DND-41 (cell line): ENCODE measurements around the gene LRGUK.

Experiments
- ATAC-seq: fragments of 200-7000 bp; cut with Tn5 transposase; 3 replicates; pipeline ENCODE4 v1.9.1; 2021; ENCODE audit warnings: low read depth; ENCODE audit not compliant: insufficient read depth
- DNase-seq: peaks from one replicate; pipeline ENCODE4 v3.0.0-alpha.2; 2020
- H2AFZ ChIP-seq: 2 replicates; pipeline ENCODE4 v1.6.0; 2012; ENCODE audit warnings: low read depth, low read length
- H3K27ac ChIP-seq: 2 replicates; pipeline ENCODE4 v1.5.1; 2012; ENCODE audit warnings: low read length, inconsistent platforms
- H3K27me3 ChIP-seq: fragments of 200-600 bp; sonication (generic); 2 replicates; pipeline ENCODE4 v1.6.0; 2012; ENCODE audit warnings: low read length, mild to moderate bottlenecking, inconsistent platforms; ENCODE audit not compliant: insufficient read depth, poor library complexity
- H3K36me3 ChIP-seq: 2 replicates; pipeline ENCODE4 v1.5.1; 2012; ENCODE audit warnings: low read length, inconsistent platforms; ENCODE audit not compliant: insufficient read depth
- H3K4me1 ChIP-seq: 2 replicates; pipeline ENCODE4 v1.5.1; 2012; ENCODE audit warnings: mild to moderate bottlenecking, low read length; ENCODE audit not compliant: insufficient read depth
- H3K4me2 ChIP-seq: 2 replicates; pipeline ENCODE4 v1.6.0; 2012; ENCODE audit warnings: mild to moderate bottlenecking, moderate library complexity, low read length, inconsistent platforms; ENCODE audit not compliant: insufficient read depth
- H3K4me3 ChIP-seq, 2 experiments: fragments of 200-600 bp in 1 of 2; shearing (Covaris generic) in 1 of 2; 2 replicates each; pipeline ENCODE4 v1.5.1; 2012 to 2016; ENCODE audit warnings: inconsistent platforms in 2 of 2, low read length in 2 of 2, mild to moderate bottlenecking in 2 of 2, low read depth in 1 of 2, moderate library complexity in 1 of 2
- H3K79me2 ChIP-seq: 2 replicates; pipeline ENCODE4 v1.6.0; 2012; ENCODE audit warnings: low read length, inconsistent platforms; ENCODE audit not compliant: insufficient read depth
- H3K9ac ChIP-seq: 2 replicates; pipeline ENCODE4 v1.6.0; 2012; ENCODE audit warnings: low read depth, mild to moderate bottlenecking, inconsistent platforms, low read length, moderate library complexity
- H3K9me3 ChIP-seq: 2 replicates; pipeline ENCODE4 v1.5.1; 2012; ENCODE audit warnings: low read length, moderate library complexity, mild to moderate bottlenecking, inconsistent platforms; ENCODE audit not compliant: insufficient read depth, severe bottlenecking
- H4K20me1 ChIP-seq: 2 replicates; pipeline ENCODE4 v1.6.0; 2012; ENCODE audit warnings: low read length; ENCODE audit not compliant: insufficient read depth
- EZH2 ChIP-seq: IDR thresholded peaks from 3 replicates; pipeline ENCODE4 v1.6.1; 2012; ENCODE audit warnings: borderline replicate concordance, low read depth, mild to moderate bottlenecking, moderate library complexity, low read length, inconsistent platforms; ENCODE audit not compliant: severe bottlenecking
- TF ChIP-seq, protein P1 (sequence below): IDR thresholded peaks from 2 replicates; pipeline ENCODE4 v1.5.1; 2012; ENCODE audit warnings: borderline replicate concordance, low read length, moderate library complexity, mild to moderate bottlenecking; ENCODE audit not compliant: poor library complexity, severe bottlenecking; ENCODE audit errors: extremely low read depth

Gene LRGUK

DNA sequence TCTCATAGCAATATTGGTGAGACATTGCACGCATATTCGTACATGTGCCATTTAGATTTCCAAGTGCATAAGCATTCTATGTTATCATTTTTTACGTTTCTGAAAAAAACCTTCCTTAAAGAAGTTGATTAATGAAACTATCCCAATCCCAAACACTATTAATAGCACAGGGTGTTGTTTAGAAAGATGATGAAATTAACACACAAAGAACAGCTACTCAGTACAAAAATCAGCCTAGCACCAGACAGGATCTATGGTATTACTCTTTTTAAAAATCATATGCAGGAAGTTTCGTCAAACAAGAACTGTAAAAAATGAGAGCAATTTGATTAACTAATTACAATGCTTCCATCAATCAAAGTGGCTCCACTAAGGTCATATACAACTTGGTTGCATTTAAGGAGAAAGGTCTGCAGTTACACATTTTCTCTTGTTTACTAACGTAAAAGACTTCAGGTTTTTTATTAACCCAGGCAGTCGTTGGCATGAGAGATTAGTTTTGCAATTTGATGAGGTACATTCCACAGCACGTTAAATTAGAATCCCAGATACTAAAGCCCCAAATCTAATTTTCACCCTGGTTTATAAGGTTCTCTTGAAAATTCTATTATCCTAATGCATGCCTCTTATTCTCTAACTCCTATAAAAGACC lies 151.5 kb downstream of the LRGUK start:
- no peaks in the 10 kb centered on the region for H3K36me3 ChIP-seq
- H3K27ac ChIP-seq = no peak overlapping the region
- H3K4me1 ChIP-seq = no peaks in the 10 kb centered on the region
- no peak overlapping the region for H3K9ac ChIP-seq
- no peak overlapping the region for H3K4me2 ChIP-seq
- H3K27me3 ChIP-seq = peaks cover 8% of the 10 kb centered on the region
- no peaks in the 10 kb centered on the region for H4K20me1 ChIP-seq
- ATAC-seq (no peak), DNase-seq (no peak)
- no peaks in the 10 kb centered on the region for H3K9me3 ChIP-seq
- no peaks in the 10 kb centered on the region for H3K79me2 ChIP-seq
- TF ChIP-seq, protein P1, sequence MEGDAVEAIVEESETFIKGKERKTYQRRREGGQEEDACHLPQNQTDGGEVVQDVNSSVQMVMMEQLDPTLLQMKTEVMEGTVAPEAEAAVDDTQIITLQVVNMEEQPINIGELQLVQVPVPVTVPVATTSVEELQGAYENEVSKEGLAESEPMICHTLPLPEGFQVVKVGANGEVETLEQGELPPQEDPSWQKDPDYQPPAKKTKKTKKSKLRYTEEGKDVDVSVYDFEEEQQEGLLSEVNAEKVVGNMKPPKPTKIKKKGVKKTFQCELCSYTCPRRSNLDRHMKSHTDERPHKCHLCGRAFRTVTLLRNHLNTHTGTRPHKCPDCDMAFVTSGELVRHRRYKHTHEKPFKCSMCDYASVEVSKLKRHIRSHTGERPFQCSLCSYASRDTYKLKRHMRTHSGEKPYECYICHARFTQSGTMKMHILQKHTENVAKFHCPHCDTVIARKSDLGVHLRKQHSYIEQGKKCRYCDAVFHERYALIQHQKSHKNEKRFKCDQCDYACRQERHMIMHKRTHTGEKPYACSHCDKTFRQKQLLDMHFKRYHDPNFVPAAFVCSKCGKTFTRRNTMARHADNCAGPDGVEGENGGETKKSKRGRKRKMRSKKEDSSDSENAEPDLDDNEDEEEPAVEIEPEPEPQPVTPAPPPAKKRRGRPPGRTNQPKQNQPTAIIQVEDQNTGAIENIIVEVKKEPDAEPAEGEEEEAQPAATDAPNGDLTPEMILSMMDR = no peak
- TF ChIP-seq EZH2 = no peak
- no peak overlapping the region for H3K4me3 ChIP-seq
- no peak overlapping the region for H2AFZ ChIP-seq

DNA sequence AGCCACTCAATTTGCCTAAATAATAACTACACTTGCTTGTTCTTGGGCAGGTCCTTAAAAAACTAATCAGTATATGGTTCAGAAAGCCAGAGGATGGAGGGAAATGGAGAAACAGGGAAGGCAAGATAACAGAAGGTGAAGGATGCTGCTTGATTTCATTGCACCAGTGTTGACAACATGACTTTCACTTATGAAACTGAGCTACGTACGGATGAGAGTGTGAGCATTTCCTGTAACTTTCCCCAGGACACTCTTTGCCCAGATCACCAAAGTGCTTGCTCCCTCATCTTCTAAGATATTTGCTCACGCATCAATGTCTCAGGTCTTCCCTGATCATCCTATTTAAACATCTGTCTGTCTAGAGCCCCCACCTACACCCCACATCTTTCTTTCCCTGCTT lies 152.2 kb downstream of the LRGUK start:
- Histone ChIP-seq H3K4me2 (no peak overlapping the region), H3K27ac (no peak overlapping the region), H3K4me1 (no peaks in the 10 kb centered on the region), H2AFZ (no peak overlapping the region), H4K20me1 (no peaks in the 10 kb centered on the region), H3K9me3 (no peaks in the 10 kb centered on the region), H3K27me3 (peaks cover 8% of the 10 kb centered on the region), H3K4me3 (no peak overlapping the region), H3K79me2 (no peaks in the 10 kb centered on the region), H3K9ac (no peak overlapping the region), H3K36me3 (no peaks in the 10 kb centered on the region)
- ATAC-seq = no peak
- no peak for TF ChIP-seq EZH2
- TF ChIP-seq, protein P1 = no peak
- no peak for DNase-seq

DNA sequence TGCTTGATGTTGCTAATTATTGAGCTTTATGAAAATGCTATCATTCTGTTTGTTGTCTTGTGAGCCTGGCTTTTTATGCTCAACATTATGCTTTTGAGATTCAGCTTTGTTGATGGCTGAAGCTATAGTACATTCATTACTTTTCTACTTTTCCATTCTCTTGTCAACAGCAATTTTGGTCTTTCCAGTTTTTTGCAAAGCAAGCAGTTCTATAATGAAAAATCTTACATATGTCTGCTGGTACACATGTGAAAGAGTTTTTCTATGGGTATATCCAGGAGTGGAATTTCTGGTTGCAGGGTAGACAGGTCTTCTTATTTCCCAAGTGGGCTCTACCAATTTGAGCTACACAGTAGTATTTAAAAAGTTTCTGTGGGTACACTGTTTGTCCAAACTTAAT lies 152.8 kb downstream of the LRGUK start:
- Histone ChIP-seq H3K9ac (no peak overlapping the region), H3K4me2 (no peak overlapping the region), H3K9me3 (no peaks in the 10 kb centered on the region), H3K27me3 (peaks cover 8% of the 10 kb centered on the region), H3K4me3 (no peak overlapping the region), H3K79me2 (no peaks in the 10 kb centered on the region), H2AFZ (no peak overlapping the region), H3K27ac (no peak overlapping the region), H4K20me1 (no peaks in the 10 kb centered on the region), H3K4me1 (no peaks in the 10 kb centered on the region), H3K36me3 (no peaks in the 10 kb centered on the region)
- no peak for TF ChIP-seq EZH2
- TF ChIP-seq, protein P1 = no peak
- DNase-seq (no peak), ATAC-seq (no peak)
